Suprapubic skin (tissue), 4 donors: Measurements from ENCODE around the gene MEIS1. TPM values are rescaled to one million over a fixed set of nuclear protein-coding genes. Genes with fewer than 3 reads are reported as not detected.

Experiments used
- DNase-seq, 2 donors: peaks; one replicate each; pipeline ENCODE4 v3.0.0-alpha.2; 2019; ENCODE audit warnings: low spot score in 2 of 2
- H3K27ac ChIP-seq: fragments of 200-600 bp; sonication (generic); one replicate; pipeline ENCODE4 v1.5.1; 2019
- H3K27me3 ChIP-seq: fragments of 200-600 bp; sonication (generic); one replicate; pipeline ENCODE4 v1.5.1; 2019
- H3K36me3 ChIP-seq: fragments of 200-600 bp; sonication (generic); one replicate; pipeline ENCODE4 v1.5.1; 2019
- H3K4me1 ChIP-seq: fragments of 200-600 bp; sonication (generic); one replicate; pipeline ENCODE4 v1.5.1; 2019
- H3K4me3 ChIP-seq: fragments of 200-600 bp; sonication (generic); one replicate; pipeline ENCODE4 v1.5.1; 2019; ENCODE audit warnings: mild to moderate bottlenecking
- H3K9me3 ChIP-seq: fragments of 200-600 bp; sonication (generic); one replicate; pipeline ENCODE4 v1.5.1; 2019
- EP300 ChIP-seq: sonication (generic); formaldehyde crosslinking; IDR thresholded peaks from one replicate; pipeline ENCODE4 v1.6.1; 2017; ENCODE audit warnings: antibody characterized with exemption
- POLR2A ChIP-seq, 2 donors: fragments of 450-650 bp; IDR thresholded peaks; one replicate each; pipeline ENCODE4 v1.6.1; 2017; ENCODE audit warnings: antibody characterized with exemption in 2 of 2, mild to moderate bottlenecking in 2 of 2, moderate library complexity in 2 of 2
- POLR2AphosphoS5 ChIP-seq, 3 donors: sonication (generic); formaldehyde crosslinking; IDR thresholded peaks; one replicate each; pipeline ENCODE4 v1.6.1; 2017; ENCODE audit warnings: antibody characterized with exemption in 3 of 3
- WGBS: methylation state at CpG from one replicate; pipeline ENCODE4 v1.1.5; 2018; 5-methylcytosine and 5-hydroxymethylcytosine counted together
- total RNA-seq, 4 donors: library from RNA; depleted of rRNA; stranded (reverse); fragments of >200 nt; gene quantifications; one replicate each; pipeline ENCODE4 v1.1.0, GENCODE V29; 2016
- TF ChIP-seq, protein P1 (sequence below), 2 donors: fragments of 200-600 bp in 1 of 2; fragments of 450-650 bp in 1 of 2; sonication (generic) in 1 of 2; IDR thresholded peaks; one replicate each; pipeline ENCODE4 v1.5.1; 2016 to 2019; ENCODE audit warnings: antibody characterized with exemption in 2 of 2, mild to moderate bottlenecking in 1 of 2, moderate library complexity in 1 of 2

Gene MEIS1
- total RNA-seq, 4 donors from 2014 or later: 12.7 to 28.0 (median 20.3) TPM

DNA sequence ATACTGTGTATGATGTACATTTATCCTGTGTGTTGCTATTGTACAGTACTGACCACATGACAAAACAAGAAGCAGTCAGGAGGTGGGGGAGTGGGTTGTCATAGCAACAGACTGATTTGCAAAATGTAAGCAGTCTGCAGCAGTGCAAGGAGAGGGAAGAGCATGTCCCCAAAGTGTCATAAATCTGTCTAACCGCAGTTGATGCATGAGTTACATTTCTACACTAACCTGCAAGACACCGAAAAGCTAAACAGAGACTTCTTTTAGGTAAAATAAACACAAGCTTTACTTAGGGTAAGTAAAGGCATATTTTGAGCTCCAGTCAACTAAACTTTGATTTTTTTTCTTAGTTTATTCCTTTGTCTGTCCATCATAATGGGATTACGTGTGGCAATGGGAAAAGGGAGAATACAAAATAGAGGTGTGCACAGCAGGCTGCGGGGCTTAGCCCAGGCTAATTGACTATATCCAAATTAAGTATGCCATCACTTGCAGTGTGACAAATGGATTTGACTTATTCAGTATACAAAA is 134.5 kb downstream of the MEIS1 start:
- Histone ChIP-seq H3K4me3 (no peak overlapping the region), H3K4me1 (peaks cover 5% of the 10 kb centered on the region), H3K9me3 (no peaks in the 10 kb centered on the region), H3K27ac (no peak overlapping the region), H3K27me3 (no peaks in the 10 kb centered on the region), H3K36me3 (peaks cover 12% of the 10 kb centered on the region)
- WGBS: 79% methylated on average over 4 of the region's 4 CpGs
- TF ChIP-seq POLR2A (IDR thresholded peaks at IDR 0.05) (no peak), POLR2AphosphoS5 (IDR thresholded peaks at IDR 0.05) (no peak), EP300 (no peak)
- TF ChIP-seq, protein P1, sequence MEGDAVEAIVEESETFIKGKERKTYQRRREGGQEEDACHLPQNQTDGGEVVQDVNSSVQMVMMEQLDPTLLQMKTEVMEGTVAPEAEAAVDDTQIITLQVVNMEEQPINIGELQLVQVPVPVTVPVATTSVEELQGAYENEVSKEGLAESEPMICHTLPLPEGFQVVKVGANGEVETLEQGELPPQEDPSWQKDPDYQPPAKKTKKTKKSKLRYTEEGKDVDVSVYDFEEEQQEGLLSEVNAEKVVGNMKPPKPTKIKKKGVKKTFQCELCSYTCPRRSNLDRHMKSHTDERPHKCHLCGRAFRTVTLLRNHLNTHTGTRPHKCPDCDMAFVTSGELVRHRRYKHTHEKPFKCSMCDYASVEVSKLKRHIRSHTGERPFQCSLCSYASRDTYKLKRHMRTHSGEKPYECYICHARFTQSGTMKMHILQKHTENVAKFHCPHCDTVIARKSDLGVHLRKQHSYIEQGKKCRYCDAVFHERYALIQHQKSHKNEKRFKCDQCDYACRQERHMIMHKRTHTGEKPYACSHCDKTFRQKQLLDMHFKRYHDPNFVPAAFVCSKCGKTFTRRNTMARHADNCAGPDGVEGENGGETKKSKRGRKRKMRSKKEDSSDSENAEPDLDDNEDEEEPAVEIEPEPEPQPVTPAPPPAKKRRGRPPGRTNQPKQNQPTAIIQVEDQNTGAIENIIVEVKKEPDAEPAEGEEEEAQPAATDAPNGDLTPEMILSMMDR (IDR thresholded peaks at IDR 0.05): no peak
- no peak for DNase-seq

DNA sequence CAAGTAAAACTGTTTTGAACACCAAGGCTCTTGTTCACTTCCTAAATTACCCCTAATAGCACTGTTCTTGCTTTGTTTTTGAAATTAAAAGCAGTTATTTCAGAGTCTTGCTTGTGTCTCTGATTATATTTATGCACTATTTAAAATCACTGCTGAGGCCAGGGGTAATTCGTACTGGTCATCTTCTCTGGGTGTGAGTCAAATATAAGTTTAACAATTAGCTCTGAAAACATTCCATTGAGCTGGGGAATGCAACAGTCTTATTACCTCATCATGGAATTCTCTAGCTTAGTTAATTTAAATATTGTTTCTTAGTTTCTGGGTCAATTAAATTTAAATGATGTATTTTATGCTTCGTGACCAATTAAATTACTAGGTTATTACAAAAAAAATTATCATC is 135.0 kb downstream of the MEIS1 start:
- 79% methylated on average over 2 of the region's 2 CpGs for WGBS
- Histone ChIP-seq H3K27me3 (no peaks in the 10 kb centered on the region), H3K9me3 (no peaks in the 10 kb centered on the region), H3K4me3 (no peak overlapping the region), H3K36me3 (peaks cover 12% of the 10 kb centered on the region), H3K27ac (no peak overlapping the region), H3K4me1 (peaks cover 11% of the 10 kb centered on the region)
- TF ChIP-seq EP300 (no peak), POLR2A (IDR thresholded peaks at IDR 0.05) (no peak), POLR2AphosphoS5 (IDR thresholded peaks at IDR 0.05) (no peak)
- TF ChIP-seq, protein P1 (IDR thresholded peaks at IDR 0.05): no peak
- DNase-seq: no peak

DNA sequence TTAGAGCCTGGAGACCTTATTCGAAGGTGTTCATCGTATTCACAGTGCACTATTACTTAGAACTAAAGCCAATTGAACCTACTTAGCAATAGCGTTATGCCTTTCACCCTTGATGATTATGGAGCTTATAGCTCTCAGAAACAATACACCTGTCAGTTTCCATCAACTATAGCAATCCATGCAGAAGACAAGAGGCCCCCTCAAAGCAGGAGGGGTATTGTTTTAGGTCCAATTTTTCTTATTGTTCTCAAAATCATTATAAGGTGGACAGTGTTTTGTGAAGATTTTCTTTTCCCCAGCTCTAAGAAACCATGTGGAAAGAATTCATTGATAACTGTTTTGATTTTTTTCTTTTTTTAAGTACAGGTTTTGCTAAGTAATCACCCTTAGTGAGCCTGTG is 135.5 kb downstream of the MEIS1 start:
- H3K4me3 ChIP-seq: no peak overlapping the region
- H3K27me3 ChIP-seq: no peaks in the 10 kb centered on the region
- peaks cover 12% of the 10 kb centered on the region for H3K36me3 ChIP-seq
- peaks cover 13% of the 10 kb centered on the region for H3K4me1 ChIP-seq
- H3K27ac ChIP-seq: no peak overlapping the region
- 88% methylated on average over 3 of the region's 3 CpGs for WGBS
- no peaks in the 10 kb centered on the region for H3K9me3 ChIP-seq
- DNase-seq: no peak
- TF ChIP-seq, protein P1 (IDR thresholded peaks at IDR 0.05): no peak
- TF ChIP-seq EP300 (no peak), POLR2A (IDR thresholded peaks at IDR 0.05) (no peak), POLR2AphosphoS5 (IDR thresholded peaks at IDR 0.05) (no peak)

DNA sequence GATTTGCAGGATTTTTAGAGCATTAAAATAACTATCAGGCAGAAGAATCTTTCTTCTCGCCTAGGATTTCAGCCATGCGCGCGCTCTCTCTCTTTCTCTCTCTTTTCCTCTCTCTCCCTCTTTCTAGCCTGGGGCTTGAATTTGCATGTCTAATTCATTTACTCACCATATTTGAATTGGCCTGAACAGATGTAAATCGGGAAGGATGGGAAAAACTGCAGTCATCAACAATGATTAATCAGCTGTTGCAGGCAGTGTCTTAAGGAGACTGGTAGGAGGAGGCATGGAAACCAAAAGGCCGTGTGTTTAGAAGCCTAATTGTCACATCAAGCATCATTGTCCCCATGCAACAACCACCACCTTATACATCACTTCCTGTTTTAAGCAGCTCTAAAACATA is 137.0 kb downstream of the MEIS1 start:
- no peak overlapping the region for H3K4me3 ChIP-seq
- DNase-seq: no peak
- no peak overlapping the region for H3K27ac ChIP-seq
- no peaks in the 10 kb centered on the region for H3K9me3 ChIP-seq
- peaks cover 13% of the 10 kb centered on the region for H3K27me3 ChIP-seq
- H3K4me1 ChIP-seq: peaks cover 28% of the 10 kb centered on the region
- peaks cover 12% of the 10 kb centered on the region for H3K36me3 ChIP-seq
- WGBS: 67% methylated on average over 6 of the region's 6 CpGs
- TF ChIP-seq POLR2AphosphoS5 (IDR thresholded peaks at IDR 0.05) (no peak), EP300 (no peak), POLR2A (IDR thresholded peaks at IDR 0.05) (no peak)
- TF ChIP-seq, protein P1 (IDR thresholded peaks at IDR 0.05): no peak

DNA sequence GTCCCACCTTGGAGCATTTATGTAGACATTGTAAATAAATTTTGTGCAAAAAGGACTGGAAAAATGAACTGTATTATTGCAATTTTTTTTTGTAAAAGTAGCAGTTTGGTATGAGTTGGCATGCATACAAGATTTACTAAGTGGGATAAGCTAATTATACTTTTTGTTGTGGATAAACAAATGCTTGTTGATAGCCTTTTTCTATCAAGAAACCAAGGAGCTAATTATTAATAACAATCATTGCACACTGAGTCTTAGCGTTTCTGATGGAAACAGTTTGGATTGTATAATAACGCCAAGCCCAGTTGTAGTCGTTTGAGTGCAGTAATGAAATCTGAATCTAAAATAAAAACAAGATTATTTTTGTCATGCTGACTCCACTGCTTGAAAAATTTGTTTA is 137.5 kb downstream of the MEIS1 start:
- H3K4me1 ChIP-seq: peaks cover 33% of the 10 kb centered on the region
- no peak overlapping the region for H3K27ac ChIP-seq
- peaks cover 17% of the 10 kb centered on the region for H3K27me3 ChIP-seq
- no peak for DNase-seq
- peaks cover 12% of the 10 kb centered on the region for H3K36me3 ChIP-seq
- H3K9me3 ChIP-seq: no peaks in the 10 kb centered on the region
- 79% methylated on average over 3 of the region's 3 CpGs for WGBS
- no peak overlapping the region for H3K4me3 ChIP-seq
- no peak for TF ChIP-seq EP300
- TF ChIP-seq POLR2A (IDR thresholded peaks at IDR 0.05): no peak
- no peak for TF ChIP-seq POLR2AphosphoS5 (IDR thresholded peaks at IDR 0.05)
- TF ChIP-seq, protein P1 (IDR thresholded peaks at IDR 0.05): no peak
